Epithelial cell of esophagus (primary cell): ENCODE measurements around the gene LSM8.
A peak's percentile ranks its signal among the peaks of the same experiment; 100 is the strongest.
"Not testable (repeated sequence)": the region's sequence is repeated elsewhere in the genome, so short reads cannot be mapped to it uniquely, and the experiment has no call there.

Source experiments
- DNase-seq: peaks from one replicate; pipeline ENCODE4 v3.0.0; 2010; ENCODE audit warnings: low read depth
- H3K4me3 ChIP-seq: 2 replicates; pipeline ENCODE4 v1.5.1; 2011; ENCODE audit warnings: mild to moderate bottlenecking, low read length, control low read depth
- TF ChIP-seq, protein P1 (sequence below): IDR thresholded peaks from 2 replicates; pipeline ENCODE4 v1.5.1; 2011; ENCODE audit warnings: low read depth, mild to moderate bottlenecking, low read length, control low read depth, inconsistent platforms; ENCODE audit not compliant: insufficient read depth; ENCODE audit errors: missing control alignments

Gene LSM8

DNA sequence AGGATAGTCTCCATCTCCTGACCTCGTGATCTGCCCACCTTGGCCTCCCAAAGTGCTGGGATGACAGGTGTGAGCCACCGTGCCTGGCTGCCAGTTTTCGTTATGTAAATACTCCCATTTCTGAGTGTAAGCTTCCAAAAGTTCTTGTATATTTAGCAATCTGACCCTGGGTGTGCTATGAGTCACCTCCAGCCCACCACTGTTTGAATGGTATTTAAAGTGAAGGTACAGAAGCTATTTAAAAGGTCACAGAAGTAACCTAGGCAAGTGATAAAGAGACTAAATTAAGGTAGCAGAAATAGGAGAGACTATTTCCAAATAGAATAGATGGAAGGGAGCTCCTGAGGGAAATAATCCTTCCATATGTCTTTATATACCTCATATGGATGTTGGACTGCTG lies 36.6 kb downstream of the LSM8 start:
- no peak overlapping the region for H3K4me3 ChIP-seq
- DNase-seq, result no peak
- TF ChIP-seq, protein P1, sequence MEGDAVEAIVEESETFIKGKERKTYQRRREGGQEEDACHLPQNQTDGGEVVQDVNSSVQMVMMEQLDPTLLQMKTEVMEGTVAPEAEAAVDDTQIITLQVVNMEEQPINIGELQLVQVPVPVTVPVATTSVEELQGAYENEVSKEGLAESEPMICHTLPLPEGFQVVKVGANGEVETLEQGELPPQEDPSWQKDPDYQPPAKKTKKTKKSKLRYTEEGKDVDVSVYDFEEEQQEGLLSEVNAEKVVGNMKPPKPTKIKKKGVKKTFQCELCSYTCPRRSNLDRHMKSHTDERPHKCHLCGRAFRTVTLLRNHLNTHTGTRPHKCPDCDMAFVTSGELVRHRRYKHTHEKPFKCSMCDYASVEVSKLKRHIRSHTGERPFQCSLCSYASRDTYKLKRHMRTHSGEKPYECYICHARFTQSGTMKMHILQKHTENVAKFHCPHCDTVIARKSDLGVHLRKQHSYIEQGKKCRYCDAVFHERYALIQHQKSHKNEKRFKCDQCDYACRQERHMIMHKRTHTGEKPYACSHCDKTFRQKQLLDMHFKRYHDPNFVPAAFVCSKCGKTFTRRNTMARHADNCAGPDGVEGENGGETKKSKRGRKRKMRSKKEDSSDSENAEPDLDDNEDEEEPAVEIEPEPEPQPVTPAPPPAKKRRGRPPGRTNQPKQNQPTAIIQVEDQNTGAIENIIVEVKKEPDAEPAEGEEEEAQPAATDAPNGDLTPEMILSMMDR, result no peak

DNA sequence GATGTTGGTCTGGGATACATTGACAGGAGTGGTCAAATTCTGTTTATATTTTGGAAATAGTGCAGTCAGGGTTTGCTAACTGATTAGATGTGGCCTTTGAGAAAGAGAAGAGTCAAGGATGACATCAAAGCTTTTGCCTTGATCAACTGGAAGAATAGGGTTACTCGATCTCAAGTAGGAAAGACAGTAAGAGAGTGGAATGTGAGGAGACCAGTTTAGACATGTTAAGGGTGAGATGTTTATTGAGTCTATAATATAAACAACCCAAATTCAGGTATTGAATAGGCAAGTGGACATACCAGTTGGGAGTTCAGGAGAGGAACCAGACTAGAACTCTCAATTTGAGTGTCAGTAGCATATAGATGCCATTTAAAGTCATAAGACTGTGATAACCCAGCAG lies 38.6 kb downstream of the LSM8 start:
- no peak overlapping the region for H3K4me3 ChIP-seq
- DNase-seq, result peak; percentile 60
- TF ChIP-seq, protein P1, result no peak

DNA sequence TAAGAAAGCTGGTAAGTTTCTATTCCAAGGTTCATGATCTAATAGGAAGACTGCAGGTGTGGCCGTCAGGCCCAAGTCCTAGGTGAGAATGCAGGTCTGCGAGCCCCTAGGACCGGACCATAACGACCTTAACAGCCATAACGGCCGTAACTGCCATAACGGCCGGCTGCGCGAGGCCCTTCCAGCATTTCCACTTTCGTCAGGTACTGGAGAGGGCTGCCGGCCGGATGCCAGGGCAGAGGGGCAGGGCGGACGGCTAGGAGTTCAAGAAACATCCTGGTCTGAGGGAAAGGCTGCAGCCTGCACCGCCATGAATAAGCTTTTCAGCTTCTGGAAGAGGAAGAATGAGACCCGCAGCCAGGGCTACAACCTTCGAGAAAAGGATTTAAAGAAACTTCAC lies 40.6 kb downstream of the LSM8 start, which contains the start of gene ANKRD7:
ANKRD7 (plus strand) TSS at position 184 of the 400 bp plus-strand sequence; CDS start at position 311, 127 bp downstream.
- TF ChIP-seq, protein P1, result no peak
- no peak within 1 kb of the TSS for H3K4me3 ChIP-seq
- DNase-seq, result no peak

DNA sequence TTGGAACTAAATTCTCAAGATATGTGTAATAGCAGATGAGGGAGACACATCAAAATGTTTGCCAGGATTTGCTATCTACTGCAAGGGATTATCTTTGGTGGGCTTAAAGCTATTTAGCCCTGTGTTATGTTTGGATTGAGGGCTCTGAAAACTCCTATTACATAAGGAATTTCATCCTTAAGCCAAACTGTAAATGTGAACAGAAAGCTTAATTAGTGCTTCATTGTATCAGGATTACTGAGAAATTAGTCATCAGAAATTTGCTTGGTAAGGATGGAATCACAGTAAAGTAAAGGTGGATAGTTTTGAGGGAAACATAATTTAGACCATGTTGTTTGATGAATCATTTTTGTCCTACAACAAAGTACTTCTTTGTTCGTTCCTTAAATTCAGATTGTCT lies 48.9 kb downstream of the LSM8 start:
- no peak overlapping the region for H3K4me3 ChIP-seq
- TF ChIP-seq, protein P1, result no peak
- peak; percentile 55 for DNase-seq

DNA sequence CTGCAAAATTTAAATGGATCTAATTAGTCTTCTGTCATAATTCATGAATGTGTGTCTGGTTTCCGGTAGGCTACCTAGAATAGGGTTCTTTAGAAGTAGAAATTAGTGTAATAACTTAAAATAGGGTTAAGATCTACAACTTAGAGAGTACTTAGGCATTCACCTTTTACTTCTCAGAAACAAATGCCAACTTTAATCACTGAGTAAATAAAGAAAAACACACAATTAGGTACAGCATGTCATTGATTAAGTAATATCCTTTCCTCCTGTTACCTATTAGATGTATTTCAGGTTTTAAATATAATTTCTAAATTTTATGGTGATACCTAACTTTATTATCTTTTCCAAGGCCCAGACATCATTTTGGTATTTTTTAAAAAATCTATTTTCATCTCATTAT lies 49.8 kb downstream of the LSM8 start:
- no peak for DNase-seq
- TF ChIP-seq, protein P1, result no peak
- no peak overlapping the region for H3K4me3 ChIP-seq

DNA sequence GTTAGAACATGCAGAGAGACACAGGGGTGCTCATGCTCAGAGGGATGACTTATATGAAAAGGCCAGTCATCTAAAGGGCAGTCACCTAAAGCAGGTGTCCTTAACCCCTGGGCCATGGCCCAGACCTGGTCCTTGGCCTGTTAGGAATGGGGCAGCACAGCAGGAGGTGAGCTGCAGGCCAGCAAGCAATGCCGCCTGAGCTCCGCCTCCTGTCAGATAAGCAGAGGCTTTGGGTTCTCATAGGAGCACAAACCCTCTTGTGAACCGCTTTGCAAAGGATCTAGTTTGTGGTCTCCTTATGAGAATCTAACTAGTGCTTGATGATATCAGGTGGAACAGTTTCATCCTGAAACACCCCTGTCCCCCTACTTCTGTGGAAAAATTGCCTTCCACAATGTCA lies 55.0 kb downstream of the LSM8 start:
- H3K4me3 ChIP-seq, result no peak overlapping the region
- TF ChIP-seq, protein P1, result no peak

DNA sequence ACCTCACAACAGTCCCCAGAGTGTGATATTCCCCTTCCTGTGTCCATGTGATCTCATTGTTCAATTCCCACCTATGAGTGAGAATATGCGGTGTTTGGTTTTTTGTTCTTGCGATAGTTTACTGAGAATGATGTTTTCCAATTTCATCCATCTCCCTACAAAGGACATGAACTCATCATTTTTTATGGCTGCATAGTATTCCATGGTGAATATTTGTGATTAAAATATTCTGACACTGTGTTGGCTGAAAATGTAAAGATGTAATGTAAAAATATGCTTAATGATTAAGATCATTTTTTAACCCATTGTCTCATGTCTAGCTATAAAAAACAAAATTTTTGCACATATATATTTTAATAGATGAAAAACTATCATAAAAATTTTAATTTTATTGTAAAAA lies 56.4 kb downstream of the LSM8 start:
- not testable (repeated sequence) for DNase-seq, H3K4me3 ChIP-seq

More for the DNA sequence above, 55.0 kb downstream of the LSM8 start:
- DNase-seq, result no peak
